ENCODE results near the gene N4BP2.

The N4BP2 gene

GRCh38 chr4:40152637-40153036, 96.0 kb downstream of the N4BP2 start:
- no peak for DNase-seq (ENCODE audit: low spot score)

- no peak for DNase-seq (ENCODE audit: low spot score)
These were observed 100.8 kb downstream of the N4BP2 start for GRCh38 chr4:40157436-40157835.

DNA sequence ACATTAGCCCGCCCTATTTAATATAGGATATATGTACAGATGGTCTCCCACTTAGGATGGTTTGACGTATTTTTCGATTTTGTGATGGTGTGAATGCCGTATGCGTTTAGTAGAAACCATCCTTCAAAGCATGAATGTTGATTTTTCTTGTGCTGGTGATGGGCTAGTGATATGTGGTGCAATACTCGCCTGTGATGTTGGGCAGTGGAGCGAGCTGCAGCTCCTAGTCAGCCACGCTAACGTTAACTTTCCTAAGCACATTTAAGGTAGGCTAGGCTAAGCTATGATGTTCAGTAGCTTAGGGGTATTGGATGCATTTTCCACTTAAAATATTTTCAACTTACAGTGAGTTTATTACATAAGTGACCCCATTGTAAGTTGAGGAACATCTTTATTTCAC, 103.6 kb downstream of the N4BP2 start:
- DNase-seq (ENCODE audit: low spot score), result no peak

DNA sequence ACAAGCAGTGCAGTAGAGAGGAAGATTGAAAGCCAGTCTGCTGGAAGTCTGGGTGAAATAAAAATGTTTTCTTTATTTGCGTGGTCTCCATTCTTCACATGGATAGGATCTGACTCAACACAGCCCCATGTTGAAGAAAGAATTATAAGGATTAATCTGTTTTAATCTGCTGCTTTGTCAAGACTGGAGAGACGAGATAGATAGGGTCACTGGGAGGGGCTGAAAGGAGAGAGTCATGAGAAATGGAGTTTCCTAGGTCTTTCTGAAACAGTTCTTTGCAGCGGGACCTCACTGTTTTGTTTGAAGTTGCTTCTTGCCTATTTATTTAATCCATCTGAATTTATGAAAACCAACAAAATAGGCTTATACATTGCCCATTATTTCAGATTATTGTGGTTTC, 107.8 kb downstream of the N4BP2 start:
- DNase-seq (ENCODE audit: low spot score), result no peak

DNA sequence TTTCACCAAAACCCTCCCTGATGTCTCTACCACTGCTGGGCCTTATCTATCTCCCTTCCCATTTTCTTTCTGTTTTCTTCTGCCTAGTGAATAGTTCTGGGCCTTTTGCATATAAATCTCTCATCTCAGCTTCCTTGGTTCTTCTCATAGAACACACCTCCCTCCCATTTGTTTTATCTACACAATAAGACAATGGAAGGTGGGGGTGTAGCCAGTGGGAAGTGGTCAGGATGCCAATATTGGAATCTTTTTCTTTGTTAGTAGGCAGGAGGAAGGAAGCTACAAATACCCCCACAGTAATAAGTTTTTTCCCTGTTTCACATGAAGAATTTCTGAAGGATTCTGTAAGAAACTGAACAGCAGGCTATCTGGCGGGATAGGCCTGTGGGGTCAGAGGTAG, 109.3 kb downstream of the N4BP2 start:
- DNase-seq (ENCODE audit: low spot score), result no peak

DNA sequence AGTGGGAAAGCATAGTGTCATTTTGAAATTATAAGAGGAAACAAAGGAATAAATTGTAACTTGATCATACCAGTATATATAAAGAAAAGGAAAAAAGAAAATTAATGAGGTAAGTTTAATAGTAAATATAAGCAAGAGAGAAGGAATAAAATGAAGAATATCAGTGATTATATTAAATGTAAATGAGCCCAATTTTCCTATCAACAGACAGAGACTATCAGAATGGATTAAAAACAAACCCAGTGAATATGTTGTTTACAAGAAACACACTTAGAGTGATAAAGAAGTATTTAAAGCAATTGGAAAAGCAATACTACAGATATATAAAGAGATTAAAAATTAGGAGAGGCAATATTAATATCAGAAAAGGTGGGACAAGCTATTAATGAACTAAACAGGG, 111.4 kb downstream of the N4BP2 start:
- no peak for DNase-seq (ENCODE audit: low spot score)

DNA sequence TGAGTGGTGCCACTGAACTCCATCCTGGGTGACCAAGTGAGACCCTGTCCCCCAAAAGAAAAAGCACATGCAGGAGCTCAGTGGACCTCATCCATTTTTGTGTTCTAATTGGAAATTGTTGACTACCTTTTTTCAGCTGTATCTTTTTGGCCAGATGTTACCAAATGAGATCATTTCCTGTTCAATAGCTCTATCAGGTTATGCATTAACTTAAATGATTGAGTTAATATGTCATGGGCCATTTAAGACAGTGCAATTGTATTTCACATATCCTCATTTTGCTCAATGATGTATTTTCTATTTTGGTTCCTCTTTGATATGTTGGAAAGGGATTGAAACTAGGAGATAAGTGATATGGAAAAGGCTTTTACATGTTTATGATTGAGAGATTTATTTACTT, 113.9 kb downstream of the N4BP2 start:
- no peak for DNase-seq (ENCODE audit: low spot score)

DNA sequence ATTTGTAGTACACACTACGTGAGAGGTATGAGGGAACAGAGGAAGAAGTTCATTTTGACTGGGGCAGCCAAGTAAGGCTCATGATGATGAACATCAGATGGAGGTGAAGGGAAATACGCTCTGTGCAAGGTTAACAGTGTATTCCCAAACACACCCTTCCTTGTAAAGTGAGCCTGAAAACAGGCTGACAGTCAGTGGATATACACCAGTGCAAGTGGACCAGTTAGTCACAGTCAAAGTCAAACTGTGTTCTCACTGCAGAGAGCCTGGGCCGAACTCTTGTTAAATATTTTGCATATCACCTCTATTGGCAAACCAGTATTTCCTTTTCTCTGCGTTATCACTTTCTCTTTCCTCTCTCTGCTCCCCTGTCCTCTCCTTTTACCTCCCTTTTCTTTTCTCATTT, 116.8 kb downstream of the N4BP2 start:
- DNase-seq (ENCODE audit: low spot score), result no peak

GRCh38 chr4:40176602-40177001, 120.0 kb downstream of the N4BP2 start:
- DNase-seq (ENCODE audit: low spot score), result no peak

- DNase-seq (ENCODE audit: low spot score), result no peak
These were observed 120.9 kb downstream of the N4BP2 start for GRCh38 chr4:40177591-40177990.

DNA sequence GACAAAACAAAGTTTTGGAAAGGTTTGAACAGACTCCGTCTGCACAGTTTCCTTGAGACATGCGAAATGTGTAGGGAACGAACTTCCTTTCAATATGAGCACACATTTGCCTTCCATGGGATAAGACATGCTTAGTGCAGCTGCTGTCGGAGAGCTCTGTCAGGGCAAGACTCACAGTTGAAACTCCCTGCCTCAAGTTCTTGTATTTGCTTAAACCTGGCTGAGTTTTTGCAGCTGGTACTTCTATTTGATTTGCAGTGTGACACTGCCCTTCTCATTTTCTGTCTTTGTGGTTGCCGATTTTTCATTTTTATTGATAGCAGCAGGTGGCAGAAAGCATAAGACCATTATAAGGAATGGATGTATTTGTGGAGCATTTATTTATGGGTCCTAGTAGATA, 122.0 kb downstream of the N4BP2 start:
- DNase-seq (ENCODE audit: low spot score), result no peak

GRCh38 chr4:40179360-40179759, 122.7 kb downstream of the N4BP2 start:
- no peak for DNase-seq (ENCODE audit: low spot score)

- DNase-seq (ENCODE audit: low spot score), result no peak
These were observed 123.7 kb downstream of the N4BP2 start for GRCh38 chr4:40180356-40180755.

DNA sequence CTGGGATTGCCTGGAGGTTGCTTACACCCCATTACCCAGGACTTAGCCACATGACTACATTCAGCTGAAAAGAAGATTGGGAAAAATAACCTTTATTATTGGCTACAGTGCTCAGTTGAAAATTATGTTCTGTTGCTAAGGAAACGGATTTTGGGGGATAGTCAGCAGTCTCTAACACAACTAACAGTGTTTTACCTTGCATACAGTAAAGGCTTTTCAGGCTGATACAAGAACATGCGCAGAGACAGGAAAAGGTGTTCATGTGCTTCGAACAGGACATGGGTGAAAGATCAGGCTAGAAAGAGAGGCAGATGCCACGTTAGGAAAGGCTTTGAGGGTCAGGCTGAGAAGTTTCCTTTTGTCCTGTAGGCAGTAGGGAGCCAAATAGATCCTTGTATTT, 125.4 kb downstream of the N4BP2 start:
- DNase-seq (ENCODE audit: low spot score), result no peak

- no peak for DNase-seq (ENCODE audit: low spot score)
These were observed 126.3 kb downstream of the N4BP2 start for GRCh38 chr4:40182954-40183353.

GRCh38 chr4:40183615-40184411, 127.2 kb downstream of the N4BP2 start:
- no peak for DNase-seq (ENCODE audit: low spot score)

- DNase-seq (ENCODE audit: low spot score), result no peak
These were observed 129.4 kb downstream of the N4BP2 start for GRCh38 chr4:40185830-40186664.

- no peak for DNase-seq (ENCODE audit: low spot score)
These were observed 130.0 kb downstream of the N4BP2 start for GRCh38 chr4:40186665-40187014.

- DNase-seq (ENCODE audit: low spot score), result no peak
These were observed 130.8 kb downstream of the N4BP2 start for GRCh38 chr4:40187386-40187906.

DNA sequence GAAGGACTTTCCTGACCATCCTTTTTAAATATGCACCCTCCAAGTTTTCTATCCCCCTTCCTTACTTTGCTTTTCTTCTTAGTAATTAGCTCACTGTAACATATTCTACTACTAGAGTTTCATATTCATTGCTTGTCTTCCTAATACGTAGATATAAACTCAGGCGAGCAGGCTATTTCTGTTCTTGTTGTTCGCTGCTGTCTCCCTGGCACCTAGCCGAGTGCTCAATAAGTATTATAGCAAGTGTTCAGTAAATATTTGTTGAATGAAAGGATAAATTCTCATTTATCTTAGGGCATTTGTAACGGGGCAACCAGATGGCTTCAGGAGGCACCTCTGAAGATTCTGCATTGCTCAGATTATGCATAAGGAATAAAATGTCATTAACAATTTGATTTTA, 133.4 kb downstream of the N4BP2 start:
- no peak for DNase-seq (ENCODE audit: low spot score)

GRCh38 chr4:40190465-40190864, 133.8 kb downstream of the N4BP2 start:
- DNase-seq (ENCODE audit: low spot score), result no peak

- no peak for DNase-seq (ENCODE audit: low spot score)
These were observed 134.5 kb downstream of the N4BP2 start for GRCh38 chr4:40190880-40191815.

Data from cerebellar cortex (tissue), 1 donor.